ENCODE results near the gene NUDT8.
A peak's percentile ranks its signal among the peaks of the same experiment; 100 is the strongest.

DNA sequence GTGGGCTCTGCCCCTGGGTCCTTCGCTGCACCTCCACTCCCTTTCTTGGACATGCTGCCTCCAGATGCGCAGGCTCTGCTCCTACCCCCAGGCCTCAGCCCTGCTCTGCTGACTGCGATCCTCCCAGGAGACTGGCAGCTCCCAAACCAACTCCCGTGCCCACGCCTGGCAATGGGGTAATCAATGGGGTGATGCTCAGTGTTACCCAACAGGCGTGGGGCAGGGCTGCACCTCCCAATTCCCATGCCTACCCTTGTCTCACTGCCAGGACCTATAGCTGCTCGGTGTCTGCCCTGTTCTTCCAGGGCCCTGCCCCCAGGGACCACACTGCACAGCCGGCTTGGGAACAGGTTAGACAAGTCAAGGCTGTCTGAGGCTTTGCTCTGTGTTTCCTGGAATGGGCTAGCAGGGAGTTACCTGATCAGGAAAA lies 44.7 kb upstream of the NUDT8 start, which contains the start of gene ALDH3B2:
- TF ChIP-seq, protein P1, sequence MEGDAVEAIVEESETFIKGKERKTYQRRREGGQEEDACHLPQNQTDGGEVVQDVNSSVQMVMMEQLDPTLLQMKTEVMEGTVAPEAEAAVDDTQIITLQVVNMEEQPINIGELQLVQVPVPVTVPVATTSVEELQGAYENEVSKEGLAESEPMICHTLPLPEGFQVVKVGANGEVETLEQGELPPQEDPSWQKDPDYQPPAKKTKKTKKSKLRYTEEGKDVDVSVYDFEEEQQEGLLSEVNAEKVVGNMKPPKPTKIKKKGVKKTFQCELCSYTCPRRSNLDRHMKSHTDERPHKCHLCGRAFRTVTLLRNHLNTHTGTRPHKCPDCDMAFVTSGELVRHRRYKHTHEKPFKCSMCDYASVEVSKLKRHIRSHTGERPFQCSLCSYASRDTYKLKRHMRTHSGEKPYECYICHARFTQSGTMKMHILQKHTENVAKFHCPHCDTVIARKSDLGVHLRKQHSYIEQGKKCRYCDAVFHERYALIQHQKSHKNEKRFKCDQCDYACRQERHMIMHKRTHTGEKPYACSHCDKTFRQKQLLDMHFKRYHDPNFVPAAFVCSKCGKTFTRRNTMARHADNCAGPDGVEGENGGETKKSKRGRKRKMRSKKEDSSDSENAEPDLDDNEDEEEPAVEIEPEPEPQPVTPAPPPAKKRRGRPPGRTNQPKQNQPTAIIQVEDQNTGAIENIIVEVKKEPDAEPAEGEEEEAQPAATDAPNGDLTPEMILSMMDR (conservative IDR thresholded peaks at IDR 0.05), result no peak
- peak; percentile 74; the same call in 1 of the 2 replicates for TF ChIP-seq ZFX (IDR thresholded peaks at IDR 0.05)

Measured in C4-2B (cell line).